Ishikawa (cell line): Measurements from ENCODE around the gene PLPP6.

ENCODE experiments used
- CEBPB ChIP-seq: IDR thresholded peaks from 2 replicates; pipeline ENCODE4 v1.6.1; 2012
- CREB1 ChIP-seq: IDR thresholded peaks from 2 replicates; pipeline ENCODE4 v1.6.1; 2012; ENCODE audit warnings: low read depth
- MAX ChIP-seq: IDR thresholded peaks from 2 replicates; pipeline ENCODE4 v1.6.1; 2012
- NFIC ChIP-seq: IDR thresholded peaks from 2 replicates; pipeline ENCODE4 v1.6.1; 2012
- REST ChIP-seq: IDR thresholded peaks from 2 replicates; pipeline ENCODE4 v1.6.1; 2012; ENCODE audit warnings: low read depth, mild to moderate bottlenecking
- TAF1 ChIP-seq: IDR thresholded peaks from 2 replicates; pipeline ENCODE4 v1.6.1; 2012; ENCODE audit warnings: low read depth, mild to moderate bottlenecking
- TCF12 ChIP-seq: IDR thresholded peaks from 2 replicates; pipeline ENCODE4 v1.6.1; 2012; ENCODE audit warnings: low read depth
- YY1 ChIP-seq: IDR thresholded peaks from 2 replicates; pipeline ENCODE4 v1.6.1; 2012; ENCODE audit warnings: low read depth
- TF ChIP-seq, protein P1 (sequence below): IDR thresholded peaks from 2 replicates; pipeline ENCODE4 v1.6.1; 2012

GRCh38 chr9:4617752-4618151, 44.3 kb upstream of the PLPP6 start:
- TF ChIP-seq YY1 (no peak), CREB1 (no peak), MAX (no peak), NFIC (no peak), CEBPB (no peak), TCF12 (no peak), REST (no peak), TAF1 (no peak)
- TF ChIP-seq, protein P1, sequence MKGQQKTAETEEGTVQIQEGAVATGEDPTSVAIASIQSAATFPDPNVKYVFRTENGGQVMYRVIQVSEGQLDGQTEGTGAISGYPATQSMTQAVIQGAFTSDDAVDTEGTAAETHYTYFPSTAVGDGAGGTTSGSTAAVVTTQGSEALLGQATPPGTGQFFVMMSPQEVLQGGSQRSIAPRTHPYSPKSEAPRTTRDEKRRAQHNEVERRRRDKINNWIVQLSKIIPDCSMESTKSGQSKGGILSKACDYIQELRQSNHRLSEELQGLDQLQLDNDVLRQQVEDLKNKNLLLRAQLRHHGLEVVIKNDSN, result no peak
